HL-60 (cell line): Measurements from ENCODE around the gene CENPX.

Experiments used
- DNase-seq, 2 experiments: peaks; one replicate each; pipeline ENCODE4 v3.0.0-alpha.2; 2010 to 2020; ENCODE audit warnings: low read depth in 1 of 2, low spot score in 1 of 2
- H3K27ac ChIP-seq: fragments of 250-450 bp; sonication (Bioruptor Pico); replicated peaks from 2 replicates; pipeline ENCODE4 v1.5.1; 2020; ENCODE audit warnings: mild to moderate bottlenecking, moderate library complexity
- H3K27me3 ChIP-seq: fragments of 250-450 bp; sonication (Bioruptor Pico); 2 replicates; pipeline ENCODE4 v1.5.1; 2021; ENCODE audit warnings: mild to moderate bottlenecking, moderate library complexity; ENCODE audit not compliant: insufficient read depth, poor library complexity, severe bottlenecking
- H3K4me3 ChIP-seq: replicated peaks from 2 replicates; pipeline ENCODE4 v1.5.1; 2011; ENCODE audit warnings: mild to moderate bottlenecking, control low read depth, low read length; ENCODE audit not compliant: insufficient read depth
- GABPA ChIP-seq: IDR thresholded peaks from 2 replicates; pipeline ENCODE4 v1.6.1; 2012; ENCODE audit warnings: low read depth
- POLR2AphosphoS5 ChIP-seq: IDR thresholded peaks from 2 replicates; pipeline ENCODE4 v1.6.1; 2012; ENCODE audit warnings: low read depth
- REST ChIP-seq: IDR thresholded peaks from 2 replicates; pipeline ENCODE4 v1.6.1; 2012; ENCODE audit warnings: low read depth; ENCODE audit not compliant: insufficient replicate concordance
- SPI1 ChIP-seq: IDR thresholded peaks from 2 replicates; pipeline ENCODE4 v1.6.1; 2012; ENCODE audit warnings: low read depth, mild to moderate bottlenecking, borderline replicate concordance
- long read RNA-seq: library from polyadenylated mRNA; unstranded; transcript quantifications from one replicate; pipeline ENCODE4 v2.0.0, GENCODE V29; 2020
- TF ChIP-seq, protein P1 (sequence below): IDR thresholded peaks from one replicate; pipeline ENCODE4 v1.5.1; 2011; ENCODE audit warnings: low read length, control low read depth, inconsistent platforms; ENCODE audit not compliant: insufficient read depth

The CENPX gene
- long read RNA-seq, transcript CENPX-201 (4 exons, 751 nt) = major isoform, 17 of 53 reads
- long read RNA-seq, transcript CENPX-202 (5 exons, 805 nt) = minor isoform, 12 of 53 reads
- long read RNA-seq, partial matches to known transcripts = 9 of 53 reads
- long read RNA-seq, other reads (novel, unspliced or antisense) = 6 of 53 reads

DNA sequence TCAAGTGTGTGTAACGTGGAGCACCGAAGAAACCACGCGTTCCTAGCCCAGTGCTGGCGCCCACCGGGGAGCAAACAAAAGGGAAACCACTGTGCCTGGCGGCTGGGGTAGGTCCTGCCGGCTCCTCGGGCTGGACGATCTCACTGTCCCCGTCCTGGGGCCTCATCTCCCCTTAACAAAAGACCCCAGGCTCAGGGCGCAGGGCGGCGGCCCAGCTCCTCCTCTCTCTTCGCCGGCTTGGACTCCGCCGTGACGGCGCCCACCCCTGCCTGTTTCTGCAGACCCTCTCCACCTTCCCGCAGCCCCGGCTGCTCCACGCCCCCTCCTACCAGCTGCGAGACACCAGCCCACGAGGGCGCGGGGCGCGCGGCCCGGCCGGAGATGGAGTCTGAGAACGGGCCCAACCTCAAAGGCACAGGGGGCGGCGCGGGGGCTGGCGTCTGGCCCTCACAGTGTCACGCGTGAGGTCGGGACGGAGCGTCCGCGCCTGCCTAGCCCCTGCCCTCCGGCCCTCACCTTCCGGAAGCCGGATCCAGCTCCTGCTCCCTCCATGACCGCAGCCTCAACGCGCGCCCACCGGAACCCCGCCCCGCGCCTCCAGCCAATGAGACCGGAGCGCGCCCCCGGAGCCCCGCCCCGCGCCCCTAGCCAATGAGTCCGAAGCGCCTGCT is at the start of gene CENPX:
CENPX (minus strand) TSS at position 569 of the 671 bp plus-strand sequence; CDS start at position 552, 17 bp downstream.
- TF ChIP-seq POLR2AphosphoS5 = peak; percentile 33; the same call in 1 of the 2 replicates
- TF ChIP-seq, protein P1, sequence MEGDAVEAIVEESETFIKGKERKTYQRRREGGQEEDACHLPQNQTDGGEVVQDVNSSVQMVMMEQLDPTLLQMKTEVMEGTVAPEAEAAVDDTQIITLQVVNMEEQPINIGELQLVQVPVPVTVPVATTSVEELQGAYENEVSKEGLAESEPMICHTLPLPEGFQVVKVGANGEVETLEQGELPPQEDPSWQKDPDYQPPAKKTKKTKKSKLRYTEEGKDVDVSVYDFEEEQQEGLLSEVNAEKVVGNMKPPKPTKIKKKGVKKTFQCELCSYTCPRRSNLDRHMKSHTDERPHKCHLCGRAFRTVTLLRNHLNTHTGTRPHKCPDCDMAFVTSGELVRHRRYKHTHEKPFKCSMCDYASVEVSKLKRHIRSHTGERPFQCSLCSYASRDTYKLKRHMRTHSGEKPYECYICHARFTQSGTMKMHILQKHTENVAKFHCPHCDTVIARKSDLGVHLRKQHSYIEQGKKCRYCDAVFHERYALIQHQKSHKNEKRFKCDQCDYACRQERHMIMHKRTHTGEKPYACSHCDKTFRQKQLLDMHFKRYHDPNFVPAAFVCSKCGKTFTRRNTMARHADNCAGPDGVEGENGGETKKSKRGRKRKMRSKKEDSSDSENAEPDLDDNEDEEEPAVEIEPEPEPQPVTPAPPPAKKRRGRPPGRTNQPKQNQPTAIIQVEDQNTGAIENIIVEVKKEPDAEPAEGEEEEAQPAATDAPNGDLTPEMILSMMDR = no peak
- TF ChIP-seq GABPA = peak; percentile 36
- no peak for TF ChIP-seq SPI1
- DNase-seq = no peak
- peak within 1 kb of the TSS; percentile 88 for H3K27ac ChIP-seq
- no peaks in the 10 kb centered on the region for H3K27me3 ChIP-seq
- peak within 1 kb of the TSS; percentile 85 for H3K4me3 ChIP-seq

DNA sequence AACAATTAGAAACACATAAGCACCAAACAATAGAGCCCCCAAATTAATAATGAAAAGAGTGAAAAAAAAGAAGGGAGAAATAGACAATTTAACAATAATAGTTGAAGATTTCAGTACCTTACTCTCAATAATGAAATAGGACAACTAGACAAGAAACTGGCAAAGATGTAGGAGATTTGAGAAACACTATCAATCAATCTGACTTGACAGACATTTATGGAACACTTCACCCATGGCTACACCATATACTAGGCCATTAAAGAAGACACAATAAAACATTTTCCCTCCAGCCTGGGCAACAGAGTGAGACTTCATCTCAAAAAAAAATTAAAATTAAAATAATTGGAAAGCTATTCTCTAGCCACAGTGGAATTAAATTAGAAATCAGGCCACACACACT is 47.9 kb upstream of the CENPX start:
- Histone ChIP-seq H3K27ac (no peak overlapping the region), H3K27me3 (no peaks in the 10 kb centered on the region), H3K4me3 (no peak overlapping the region)
- TF ChIP-seq POLR2AphosphoS5 (no peak), REST (no peak), GABPA (no peak), SPI1 (no peak)
- TF ChIP-seq, protein P1 = no peak
- no peak for DNase-seq

GRCh38 chr17:82065638-82066303 is 43.1 kb upstream of the CENPX start, which contains the start of gene DUS1L:
Gene DUS1L (minus strand): TSS chr17:82065804. CDS start chr17:82065059, 745 bp downstream.
- DNase-seq = peak in 1 of 2 experiments; percentile 50
- peak within 1 kb of the TSS; percentile 76 for H3K27ac ChIP-seq
- no peaks in the 10 kb centered on the region for H3K27me3 ChIP-seq
- TF ChIP-seq SPI1 (no peak), POLR2AphosphoS5 (peak; percentile 71), GABPA (peak; percentile 96), REST (no peak)
- TF ChIP-seq, protein P1 = no peak
- H3K4me3 ChIP-seq = peak within 1 kb of the TSS; percentile 96
